Upper lobe of left lung (tissue), 4 donors: ENCODE results near the gene GNL3.

Experiments used
- CTCF ChIP-seq, 6 experiments: fragments of 450-650 bp in 4 of 6; fragments of 200-600 bp in 2 of 6; sonication (generic) in 2 of 6; IDR thresholded peaks; one replicate each; pipeline ENCODE4 v1.5.1; 2016 to 2019; ENCODE audit warnings: antibody characterized with exemption in 6 of 6
- EP300 ChIP-seq, 4 donors: sonication (generic); formaldehyde crosslinking; IDR thresholded peaks; one replicate each; pipeline ENCODE4 v1.5.1; 2017; ENCODE audit warnings: antibody characterized with exemption in 4 of 4, control low read depth in 2 of 4
- POLR2A ChIP-seq, 4 donors: fragments of 450-650 bp; IDR thresholded peaks; one replicate each; pipeline ENCODE4 v1.5.1; 2016 to 2017; ENCODE audit warnings: antibody characterized with exemption in 4 of 4, mild to moderate bottlenecking in 2 of 4

GRCh38 chr3:52712291-52713212 lies 26.7 kb downstream of the GNL3 start:
- TF ChIP-seq CTCF (IDR thresholded peaks at IDR 0.05) = no peak
- no peak for TF ChIP-seq POLR2A (IDR thresholded peaks at IDR 0.05)
- no peak for TF ChIP-seq EP300 (IDR thresholded peaks at IDR 0.05)
